GM18526 (cell line): ENCODE measurements around the gene CCSER1.

Experiments used
- POLR2A ChIP-seq: IDR thresholded peaks from 3 replicates; pipeline ENCODE4 v1.6.1; 2011; ENCODE audit not compliant: insufficient read length; ENCODE audit errors: extremely low read depth

The CCSER1 gene

GRCh38 chr4:90162566-90162965, 35.4 kb downstream of the CCSER1 start:
- TF ChIP-seq POLR2A: no peak

- TF ChIP-seq POLR2A: no peak
These were observed 36.7 kb downstream of the CCSER1 start for GRCh38 chr4:90163872-90164271.

GRCh38 chr4:90165883-90166282, 38.7 kb downstream of the CCSER1 start:
- TF ChIP-seq POLR2A: no peak

- no peak for TF ChIP-seq POLR2A
These were observed 44.3 kb downstream of the CCSER1 start for GRCh38 chr4:90171491-90171890.

GRCh38 chr4:90174621-90175023, 47.4 kb downstream of the CCSER1 start:
- no peak for TF ChIP-seq POLR2A

GRCh38 chr4:90181644-90182043, 54.5 kb downstream of the CCSER1 start:
- TF ChIP-seq POLR2A: no peak

GRCh38 chr4:90183254-90183653, 56.1 kb downstream of the CCSER1 start:
- TF ChIP-seq POLR2A: no peak

GRCh38 chr4:90184560-90184959, 57.4 kb downstream of the CCSER1 start:
- TF ChIP-seq POLR2A: no peak

GRCh38 chr4:90185416-90185815, 58.2 kb downstream of the CCSER1 start:
- no peak for TF ChIP-seq POLR2A

GRCh38 chr4:90186229-90186628, 59.0 kb downstream of the CCSER1 start:
- no peak for TF ChIP-seq POLR2A

GRCh38 chr4:90187148-90187884, 60.1 kb downstream of the CCSER1 start:
- no peak for TF ChIP-seq POLR2A

GRCh38 chr4:90189178-90189577, 62.0 kb downstream of the CCSER1 start:
- TF ChIP-seq POLR2A: no peak

GRCh38 chr4:90189946-90190345, 62.8 kb downstream of the CCSER1 start:
- no peak for TF ChIP-seq POLR2A

- TF ChIP-seq POLR2A: no peak
These were observed 63.3 kb downstream of the CCSER1 start for GRCh38 chr4:90190525-90190924.

GRCh38 chr4:90198086-90198847, 71.1 kb downstream of the CCSER1 start:
- TF ChIP-seq POLR2A: no peak

- no peak for TF ChIP-seq POLR2A
These were observed 80.8 kb downstream of the CCSER1 start for GRCh38 chr4:90207887-90208454.

GRCh38 chr4:90209922-90210321, 82.7 kb downstream of the CCSER1 start:
- TF ChIP-seq POLR2A: no peak

- TF ChIP-seq POLR2A: no peak
These were observed 84.0 kb downstream of the CCSER1 start for GRCh38 chr4:90211174-90211573.
